H1 (cell line): ENCODE measurements around the gene SLIT3. TPM values are rescaled to one million over a fixed set of nuclear protein-coding genes. Genes with fewer than 3 reads are reported as not detected.
A peak's percentile ranks its signal among the peaks of the same experiment; 100 is the strongest.

Source experiments
- CTCF ChIA-PET: fragments of 300-600 bp; sonication (Branson Sonifier 250); formaldehyde crosslinking; loops from one replicate; lab custom pipeline; 2021; ENCODE audit not compliant: partially characterized antibody; lab: Charles Lee
- POLR2A ChIA-PET: fragments of 300-600 bp; sonication (Branson Sonifier 250); formaldehyde crosslinking; loops from one replicate; lab custom pipeline; 2021; ENCODE audit warnings: inconsistent platforms; ENCODE audit not compliant: partially characterized antibody; lab: Charles Lee
- DNase-seq, 2 experiments: peaks; one replicate each; pipeline versions ENCODE4 v3.0.0 to v3.0.0-alpha.2; 2010 to 2022; ENCODE audit warnings: low spot score in 2 of 2, low read depth in 1 of 2, mixed read lengths in 1 of 2
- FAIRE-seq: peaks from 2 replicates; lab custom pipeline; 2011; peaks lifted over from hg19 to GRCh38; lab: Jason Lieb, UNC
- H2AFZ ChIP-seq: 2 replicates; pipeline ENCODE4 v1.8.1; 2012; ENCODE audit warnings: low read length, inconsistent platforms
- H2AK5ac ChIP-seq: 2 replicates; pipeline ENCODE4 v1.6.1; 2013; ENCODE audit warnings: low read depth, low read length
- H2BK120ac ChIP-seq: replicated peaks from 2 replicates; pipeline ENCODE3; 2013; ENCODE audit warnings: low read depth, low read length, inconsistent platforms
- H2BK12ac ChIP-seq: 2 replicates; pipeline ENCODE4 v1.6.1; 2013; ENCODE audit warnings: low read depth, low read length
- H2BK15ac ChIP-seq: 2 replicates; pipeline ENCODE4 v1.6.1; 2013; ENCODE audit warnings: low read length
- H2BK20ac ChIP-seq: 2 replicates; pipeline ENCODE4 v1.6.1; 2013; ENCODE audit warnings: low read length
- H2BK5ac ChIP-seq: 2 replicates; pipeline ENCODE4 v1.6.1; 2013; ENCODE audit warnings: low read depth, low read length
- H3K14ac ChIP-seq: 2 replicates; pipeline ENCODE4 v1.6.1; 2013; ENCODE audit warnings: inconsistent platforms; ENCODE audit not compliant: insufficient read length
- H3K18ac ChIP-seq: 2 replicates; pipeline ENCODE4 v1.6.1; 2013; ENCODE audit warnings: low read length; ENCODE audit errors: extremely low read depth
- H3K23ac ChIP-seq: 2 replicates; pipeline ENCODE4 v1.6.1; 2013; ENCODE audit warnings: inconsistent platforms; ENCODE audit not compliant: insufficient read length
- H3K23me2 ChIP-seq: 2 replicates; pipeline ENCODE4 v1.6.1; 2013; ENCODE audit warnings: low read depth, low read length
- H3K27ac ChIP-seq: 2 replicates; pipeline ENCODE4 v1.6.1; 2011; ENCODE audit warnings: low read depth, low read length, inconsistent platforms
- H3K27me3 ChIP-seq, 4 experiments: replicated peaks in 1 of 4; 1 replicate in 1 of 4; 2 replicates in 3 of 4; pipeline versions ENCODE4 v1.6.1 to v1.8.1; 2011 to 2013; ENCODE audit warnings: low read length in 3 of 4, mild to moderate bottlenecking in 3 of 4, inconsistent platforms in 2 of 4, mixed read lengths in 2 of 4, moderate library complexity in 1 of 4; ENCODE audit not compliant: control insufficient read depth in 3 of 4, insufficient read depth in 3 of 4; ENCODE audit errors: extremely low read depth in 1 of 4
- H3K36me3 ChIP-seq, 4 experiments: 2 replicates each; pipeline versions ENCODE4 v1.6.1 to v1.8.1; 2011 to 2013; ENCODE audit warnings: mild to moderate bottlenecking in 4 of 4, low read length in 3 of 4, moderate library complexity in 2 of 4, control low read depth in 1 of 4, inconsistent platforms in 1 of 4; ENCODE audit not compliant: insufficient read depth in 4 of 4, control insufficient read depth in 2 of 4
- H3K4ac ChIP-seq: replicated peaks from 2 replicates; pipeline ENCODE3; 2013; ENCODE audit warnings: low read length, low read depth, mixed read lengths, inconsistent platforms; ENCODE audit not compliant: insufficient read length
- H3K4me1 ChIP-seq, 4 experiments: replicated peaks in 1 of 4; 1 replicate in 1 of 4; 2 replicates in 3 of 4; pipeline versions ENCODE4 v1.6.1 to v1.8.1; 2011 to 2013; ENCODE audit warnings: low read length in 3 of 4, inconsistent platforms in 2 of 4, mixed read lengths in 1 of 4; ENCODE audit not compliant: insufficient read depth in 4 of 4, control insufficient read depth in 3 of 4
- H3K4me2 ChIP-seq, 2 experiments: 2 replicates each; pipeline versions ENCODE4 v1.6.1 to v1.8.1; 2011 to 2013; ENCODE audit warnings: low read depth in 2 of 2, low read length in 2 of 2, control low read depth in 1 of 2, inconsistent platforms in 1 of 2, mild to moderate bottlenecking in 1 of 2; ENCODE audit not compliant: insufficient read depth in 1 of 2
- H3K4me3 ChIP-seq, 4 experiments: fragments of 200-600, 300-600 bp in 1 of 4; sonication (generic), shearing (Covaris generic), sonication (Bioruptor Twin) in 1 of 4; 2 replicates each; pipeline versions ENCODE4 v1.5.1 to v1.8.1; 2011 to 2016; ENCODE audit warnings: low read length in 4 of 4, low read depth in 3 of 4, control low read depth in 2 of 4, inconsistent platforms in 2 of 4, mild to moderate bottlenecking in 2 of 4, mixed read lengths in 1 of 4, moderate library complexity in 1 of 4; ENCODE audit not compliant: insufficient read depth in 2 of 4; ENCODE audit errors: extremely low read depth in 1 of 4
- H3K56ac ChIP-seq: replicated peaks from 2 replicates; pipeline ENCODE3; 2013; ENCODE audit warnings: low read depth, mild to moderate bottlenecking, mixed read lengths, low read length, inconsistent platforms; ENCODE audit not compliant: insufficient read length
- H3K79me1 ChIP-seq: 2 replicates; pipeline ENCODE4 v1.6.1; 2013; ENCODE audit warnings: low read depth, low read length, control low read depth
- H3K79me2 ChIP-seq, 2 experiments: 2 replicates each; pipeline versions ENCODE4 v1.6.1 to v1.8.1; 2012 to 2013; ENCODE audit warnings: low read length in 2 of 2, mild to moderate bottlenecking in 2 of 2, inconsistent platforms in 1 of 2; ENCODE audit not compliant: insufficient read depth in 2 of 2, control insufficient read depth in 1 of 2
- H3K9ac ChIP-seq, 4 experiments: replicated peaks in 1 of 4; 1 replicate in 1 of 4; 2 replicates in 3 of 4; pipeline versions ENCODE4 v1.6.1 to v1.8.1; 2011 to 2013; ENCODE audit warnings: low read depth in 3 of 4, low read length in 3 of 4, control low read depth in 2 of 4, mild to moderate bottlenecking in 2 of 4, moderate library complexity in 2 of 4, inconsistent platforms in 1 of 4; ENCODE audit errors: extremely low read depth in 1 of 4
- H3K9me3 ChIP-seq, 2 experiments: 2 replicates each; pipeline versions ENCODE4 v1.6.1 to v1.8.1; 2012 to 2013; ENCODE audit warnings: mild to moderate bottlenecking in 2 of 2, moderate library complexity in 2 of 2, control low read depth in 1 of 2, inconsistent platforms in 1 of 2, low read depth in 1 of 2, low read length in 1 of 2, mixed read lengths in 1 of 2; ENCODE audit not compliant: insufficient read depth in 2 of 2
- H4K20me1 ChIP-seq, 2 experiments: replicated peaks in 1 of 2; 2 replicates each; pipeline versions ENCODE3 to v1.8.1; 2011 to 2013; ENCODE audit warnings: inconsistent platforms in 2 of 2, low read length in 2 of 2, mild to moderate bottlenecking in 1 of 2; ENCODE audit not compliant: insufficient read depth in 2 of 2, control insufficient read depth in 1 of 2
- H4K5ac ChIP-seq: 2 replicates; pipeline ENCODE4 v1.6.1; 2013; ENCODE audit warnings: low read length, low read depth, mixed read lengths, inconsistent platforms; ENCODE audit not compliant: insufficient read length
- H4K8ac ChIP-seq: 2 replicates; pipeline ENCODE4 v1.8.0; 2013; ENCODE audit warnings: mild to moderate bottlenecking, moderate library complexity, low read length, inconsistent platforms; ENCODE audit not compliant: insufficient read depth; ENCODE audit errors: extremely low read depth
- H4K91ac ChIP-seq: replicated peaks from 2 replicates; pipeline ENCODE3; 2013; ENCODE audit warnings: low read length, mixed read lengths, inconsistent platforms; ENCODE audit not compliant: insufficient read length
- ASH2L ChIP-seq: fragments of 200-600, 300-600 bp; sonication (generic); IDR thresholded peaks from one replicate; pipeline ENCODE4 v1.7.1; 2017; ENCODE audit warnings: low read length
- ATF3 ChIP-seq: IDR thresholded peaks from 2 replicates; pipeline ENCODE4 v1.6.1; 2011; ENCODE audit warnings: low read depth, mild to moderate bottlenecking, low read length; ENCODE audit not compliant: insufficient read depth
- BRCA1 ChIP-seq: IDR thresholded peaks from 2 replicates; pipeline ENCODE4 v1.6.1; 2012; ENCODE audit warnings: low read depth, low read length, improper control_type of control experiment
- POU5F1 ChIP-seq: IDR thresholded peaks from 2 replicates; pipeline ENCODE4 v1.6.1; 2011; ENCODE audit warnings: low read depth, mild to moderate bottlenecking, low read length, moderate library complexity
- TAF1 ChIP-seq: IDR thresholded peaks from 2 replicates; pipeline ENCODE4 v1.6.1; 2011; ENCODE audit warnings: mild to moderate bottlenecking, low read depth, low read length
- WGBS, 2 experiments: shearing (Covaris generic) in 1 of 2; methylation state at CpG; one replicate each; pipeline versions ENCODE4 v1.1.6 to v1.1.7; 2013 to 2015; ENCODE audit warnings: low lambda C conversion rate in 2 of 2, mixed read lengths in 2 of 2, inconsistent platforms in 1 of 2, low coverage in 1 of 2, missing lambda C conversion rate in 1 of 2; ENCODE audit not compliant: insufficient replicate concordance in 2 of 2, insufficient coverage in 1 of 2, insufficient read length in 1 of 2; ENCODE audit errors: extremely low coverage in 1 of 2, missing lambda C conversion rate in 1 of 2; 5-methylcytosine and 5-hydroxymethylcytosine counted together
- polyA plus RNA-seq, 7 experiments: library from polyadenylated mRNA; depleted of rRNA in 3 of 7; stranded (reverse) in 5 of 7; unstranded in 2 of 7; fragments of >200 nt in 5 of 7; fragments of 200-250 nt in 2 of 7; gene quantifications; 1 replicate in 5 of 7; 2 replicates in 1 of 7; 4 replicates in 1 of 7; pipeline versions ENCODE4 v1.2.1 to v1.2.3, GENCODE V29; 2011 to 2013; ENCODE audit warnings: missing spikeins in 2 of 7, mixed read lengths in 2 of 7
- total RNA-seq: library from RNA; stranded (reverse); fragmentation: NEBNext Ultra II Directional; extraction: Animal tissue kit (Norgen Biotek cat#: 25700); gene quantifications from 2 replicates; pipeline ENCODE4 v1.2.1, GENCODE V29; 2021

The SLIT3 gene
- total and polyA plus RNA-seq, 2 of the 8 experiments (the other 6 are each of a cell fraction or from before 2014, with no cell fraction given) = 1.1 to 1.2 TPM

GRCh38 chr5:168727547-168727946 lies 573.4 kb downstream of the SLIT3 start:
- Histone ChIP-seq H3K4ac (no peak overlapping the region), H2AFZ (peak overlapping the region; percentile 22; the same call in 1 of the 2 replicates), H4K20me1 (no peaks in the 10 kb centered on the region), H3K27ac (no peak overlapping the region), H2BK20ac (no peak overlapping the region), H3K4me1 (peaks cover 0 to 7% (median 3%) of the 10 kb centered on the region in 4 experiments; a peak in 4 of 7 replicates), H4K91ac (no peak overlapping the region), H2BK5ac (no peak overlapping the region), H3K4me3 (no peak overlapping the region), H3K14ac (no peak overlapping the region), H3K18ac (no peak overlapping the region), H4K5ac (no peak overlapping the region), H3K27me3 (no peaks in the 10 kb centered on the region), H3K9me3 (no peaks in the 10 kb centered on the region), H2BK15ac (no peak overlapping the region), H3K9ac (no peak overlapping the region; a peak in 1 of 7 replicates), H3K56ac (no peak overlapping the region), H3K4me2 (no peak overlapping the region; a peak in 1 of 4 replicates), H2BK12ac (0 out of 2 replicates have a peak overlapping the region, but pooled peaks have one; percentile 23), H3K23ac (no peak overlapping the region), H3K36me3 (no peaks in the 10 kb centered on the region), H4K8ac (no peak overlapping the region), H3K23me2 (no peaks in the 10 kb centered on the region; the same call in 1 of the 2 replicates), H2BK120ac (no peak overlapping the region), H3K79me1 (no peaks in the 10 kb centered on the region), H3K79me2 (no peaks in the 10 kb centered on the region), H2AK5ac (no peak overlapping the region)
- DNase-seq (no peak), FAIRE-seq (no peak)
- ChIA-PET CTCF (interaction anchor here (0.7 to 2.3 kb wide), 5 partner anchors 20 to 839 kb away, joined by 3 to 11 read pairs (median 3); no protein-coding TSS in a partner anchor), POLR2A (interaction anchor here (1.2 kb wide), 1 partner anchor 9 kb away, joined by 3 read pairs; no protein-coding TSS in a partner anchor)
- TF ChIP-seq TAF1 (no peak), ATF3 (no peak), BRCA1 (no peak), POU5F1 (no peak), ASH2L (no peak)
- 73% methylated on average over 2 of the region's 2 CpGs; no CpG with 5 or more reads in 1 of the 2 experiments for WGBS, 2 experiments
